ENCODE measurements around the gene STAT1.

Gene STAT1

DNA sequence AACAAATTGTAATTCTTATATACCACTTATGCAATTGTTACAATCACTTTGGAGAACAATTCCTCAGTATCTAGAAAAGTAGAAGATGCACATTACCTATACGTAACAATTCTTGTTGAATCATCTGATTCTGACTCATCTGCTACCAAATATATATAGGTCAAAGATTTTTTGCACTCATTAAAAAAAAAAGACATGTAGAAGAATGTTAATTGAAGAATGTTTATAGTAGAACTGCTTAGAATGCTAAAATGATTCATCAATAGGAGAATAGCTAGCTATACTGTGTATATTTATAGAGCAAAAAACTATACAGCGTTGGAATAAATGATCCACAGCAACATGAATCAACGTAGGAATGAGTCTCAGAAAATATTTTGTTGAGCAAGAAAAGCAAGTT is 29.5 kb upstream of the STAT1 start:
- TF ChIP-seq, protein P1, sequence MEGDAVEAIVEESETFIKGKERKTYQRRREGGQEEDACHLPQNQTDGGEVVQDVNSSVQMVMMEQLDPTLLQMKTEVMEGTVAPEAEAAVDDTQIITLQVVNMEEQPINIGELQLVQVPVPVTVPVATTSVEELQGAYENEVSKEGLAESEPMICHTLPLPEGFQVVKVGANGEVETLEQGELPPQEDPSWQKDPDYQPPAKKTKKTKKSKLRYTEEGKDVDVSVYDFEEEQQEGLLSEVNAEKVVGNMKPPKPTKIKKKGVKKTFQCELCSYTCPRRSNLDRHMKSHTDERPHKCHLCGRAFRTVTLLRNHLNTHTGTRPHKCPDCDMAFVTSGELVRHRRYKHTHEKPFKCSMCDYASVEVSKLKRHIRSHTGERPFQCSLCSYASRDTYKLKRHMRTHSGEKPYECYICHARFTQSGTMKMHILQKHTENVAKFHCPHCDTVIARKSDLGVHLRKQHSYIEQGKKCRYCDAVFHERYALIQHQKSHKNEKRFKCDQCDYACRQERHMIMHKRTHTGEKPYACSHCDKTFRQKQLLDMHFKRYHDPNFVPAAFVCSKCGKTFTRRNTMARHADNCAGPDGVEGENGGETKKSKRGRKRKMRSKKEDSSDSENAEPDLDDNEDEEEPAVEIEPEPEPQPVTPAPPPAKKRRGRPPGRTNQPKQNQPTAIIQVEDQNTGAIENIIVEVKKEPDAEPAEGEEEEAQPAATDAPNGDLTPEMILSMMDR (IDR thresholded peaks at IDR 0.05; ENCODE audit: low read length, missing control alignments), result no peak
- DNase-seq (ENCODE audit: low read depth), result no peak
- H3K4me3 ChIP-seq (replicated peaks; ENCODE audit: low read depth, low read length), result no peak overlapping the region

DNA sequence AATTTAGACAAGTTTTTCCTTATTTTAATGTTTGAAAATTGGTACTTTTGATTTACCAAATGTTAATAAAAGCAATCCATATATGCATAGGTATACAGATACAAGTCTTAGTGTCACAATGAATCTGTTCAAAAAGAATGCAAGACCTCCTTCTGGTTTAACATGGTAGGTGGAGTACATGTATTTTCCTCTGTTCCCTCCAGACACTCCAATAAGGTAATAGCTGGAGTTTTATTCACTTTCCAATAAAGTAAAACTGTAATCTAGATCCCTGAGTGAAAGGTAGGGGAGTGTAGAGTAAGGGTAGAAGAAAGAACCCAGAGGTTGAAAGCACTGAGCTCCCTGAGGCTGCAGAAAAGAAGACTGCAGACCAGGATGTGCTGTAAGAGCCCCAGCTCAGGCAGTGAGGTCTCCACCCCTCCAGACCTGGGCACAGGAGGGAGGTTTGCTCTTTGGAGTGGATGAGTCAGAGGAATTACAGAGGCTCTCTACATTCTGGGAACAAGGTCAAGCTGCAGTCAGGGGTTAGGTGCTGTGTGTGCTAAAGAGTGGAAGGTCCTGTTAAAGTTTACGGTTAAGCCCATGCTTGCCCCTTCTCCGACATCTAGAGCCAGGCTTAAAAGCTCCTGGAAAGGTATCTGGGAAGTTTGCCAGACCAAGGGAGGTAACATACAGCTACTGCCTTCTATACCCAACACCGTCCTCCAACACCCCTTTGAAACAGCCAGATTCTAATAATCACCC is 27.6 kb upstream of the STAT1 start:
- peak; percentile 33 for DNase-seq (ENCODE audit: low read depth)
- TF ChIP-seq, protein P1 (IDR thresholded peaks at IDR 0.05; ENCODE audit: low read length, missing control alignments), result no peak
- no peak overlapping the region for H3K4me3 ChIP-seq (replicated peaks; ENCODE audit: low read depth, low read length)

DNA sequence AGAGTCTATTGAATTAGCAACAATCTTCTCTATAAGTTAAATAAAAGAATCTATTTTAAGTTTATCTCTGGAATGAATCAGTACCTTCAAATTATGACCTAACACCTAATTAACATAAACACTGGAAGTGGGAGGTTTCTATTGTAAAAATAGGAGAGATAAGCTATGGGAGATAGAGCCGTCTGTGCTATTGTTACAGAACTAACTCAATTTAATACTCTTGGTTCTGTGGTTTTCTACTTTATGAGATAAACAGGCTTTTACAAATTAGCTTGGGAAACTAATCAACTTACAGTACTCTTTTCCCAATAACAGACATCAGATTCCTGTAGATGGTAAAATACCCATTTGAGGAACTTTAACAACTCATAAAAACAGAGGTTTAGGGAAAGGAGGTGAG is 25.6 kb upstream of the STAT1 start:
- H3K4me3 ChIP-seq (replicated peaks; ENCODE audit: low read depth, low read length), result no peak overlapping the region
- TF ChIP-seq, protein P1 (IDR thresholded peaks at IDR 0.05; ENCODE audit: low read length, missing control alignments), result no peak
- DNase-seq (ENCODE audit: low read depth), result no peak

DNA sequence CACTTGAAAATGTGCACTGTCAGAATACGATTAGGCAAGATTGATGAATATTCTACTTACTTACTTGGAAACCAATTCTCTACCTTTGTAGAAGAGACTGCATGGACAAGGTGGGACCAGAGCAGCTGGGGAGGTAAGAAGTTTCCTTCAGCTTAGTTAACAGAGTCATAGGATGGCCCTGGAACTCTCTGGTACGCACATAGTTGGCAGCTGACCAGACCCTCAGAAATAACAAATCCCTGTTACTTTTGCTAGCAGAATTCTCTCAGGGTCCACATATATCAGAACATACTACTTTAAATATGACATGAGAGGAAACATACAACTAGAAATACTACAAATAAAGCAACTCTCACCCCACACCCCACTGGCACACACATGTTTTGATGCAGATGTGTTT is 24.8 kb upstream of the STAT1 start:
- H3K4me3 ChIP-seq (replicated peaks; ENCODE audit: low read depth, low read length), result no peak overlapping the region
- peak; percentile 15 for DNase-seq (ENCODE audit: low read depth)
- TF ChIP-seq, protein P1 (IDR thresholded peaks at IDR 0.05; ENCODE audit: low read length, missing control alignments), result no peak

DNA sequence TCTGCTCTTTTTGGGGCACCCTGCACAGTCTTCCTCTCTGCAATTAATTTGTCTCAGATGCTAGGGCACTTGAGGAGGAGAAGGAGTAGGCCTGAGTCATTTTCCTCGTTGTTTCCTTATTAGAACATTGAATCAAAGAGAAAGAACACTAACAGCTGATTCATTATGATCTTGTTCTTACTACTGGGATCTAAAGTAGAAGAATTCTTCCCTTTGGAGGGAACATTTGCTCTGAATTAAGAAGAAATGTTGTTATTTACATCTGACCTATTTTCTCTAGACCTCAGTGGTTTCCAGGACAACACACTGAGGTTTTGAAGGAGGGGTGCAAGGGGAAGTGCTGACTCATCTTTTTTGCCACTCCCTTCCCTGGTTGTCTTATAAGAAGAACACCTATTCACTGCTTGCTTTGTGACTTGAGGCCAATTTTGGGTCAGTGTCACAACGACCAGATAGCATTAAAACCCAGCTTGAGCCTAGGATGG is 24.3 kb upstream of the STAT1 start:
- TF ChIP-seq, protein P1 (IDR thresholded peaks at IDR 0.05; ENCODE audit: low read length, missing control alignments), result no peak
- H3K4me3 ChIP-seq (replicated peaks; ENCODE audit: low read depth, low read length), result no peak overlapping the region
- DNase-seq (ENCODE audit: low read depth), result peak; percentile 68

DNA sequence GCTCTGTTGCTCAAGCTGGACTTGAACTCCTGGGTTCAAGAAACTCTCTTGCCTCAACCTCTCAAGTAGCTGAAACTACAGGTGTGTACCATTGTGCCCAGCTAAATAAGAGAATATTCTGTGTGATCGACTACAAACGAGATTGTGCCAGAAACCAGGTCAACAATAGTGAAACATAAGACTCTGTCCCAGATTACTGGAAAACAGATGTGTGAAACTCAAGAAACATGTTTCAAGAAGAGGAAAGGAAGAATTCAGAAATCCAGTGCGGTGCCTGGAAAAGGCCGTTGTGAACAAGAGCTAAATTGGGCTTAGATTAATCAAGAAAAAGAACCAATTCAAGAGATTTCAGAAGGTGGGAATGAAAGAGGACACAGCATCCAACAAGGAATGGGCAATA is 23.4 kb upstream of the STAT1 start:
- TF ChIP-seq, protein P1 (IDR thresholded peaks at IDR 0.05; ENCODE audit: low read length, missing control alignments), result no peak
- no peak overlapping the region for H3K4me3 ChIP-seq (replicated peaks; ENCODE audit: low read depth, low read length)
- DNase-seq (ENCODE audit: low read depth), result no peak

DNA sequence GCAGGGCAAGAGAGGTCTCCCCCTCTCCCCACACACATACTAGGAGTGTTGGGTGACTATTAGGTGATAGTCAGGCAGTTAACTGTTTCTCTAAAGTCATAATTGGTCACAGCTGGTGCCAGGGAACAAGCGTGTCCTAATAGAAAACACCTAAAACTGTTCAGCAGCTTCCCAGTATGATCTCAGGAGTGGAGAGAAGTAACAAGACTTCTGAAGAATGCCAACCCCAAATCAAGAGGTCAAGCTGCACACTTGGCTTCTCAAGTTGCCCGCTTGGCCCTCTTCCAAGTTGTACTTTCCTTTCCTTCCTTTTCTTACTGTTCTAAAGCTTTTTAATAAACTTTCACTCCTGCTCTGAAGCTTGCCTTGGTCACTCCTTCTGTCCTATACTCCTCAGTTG is 22.4 kb upstream of the STAT1 start:
- TF ChIP-seq, protein P1 (IDR thresholded peaks at IDR 0.05; ENCODE audit: low read length, missing control alignments), result no peak
- no peak for DNase-seq (ENCODE audit: low read depth)
- no peak overlapping the region for H3K4me3 ChIP-seq (replicated peaks; ENCODE audit: low read depth, low read length)
